ENCODE data around the gene PRM1.

DNA sequence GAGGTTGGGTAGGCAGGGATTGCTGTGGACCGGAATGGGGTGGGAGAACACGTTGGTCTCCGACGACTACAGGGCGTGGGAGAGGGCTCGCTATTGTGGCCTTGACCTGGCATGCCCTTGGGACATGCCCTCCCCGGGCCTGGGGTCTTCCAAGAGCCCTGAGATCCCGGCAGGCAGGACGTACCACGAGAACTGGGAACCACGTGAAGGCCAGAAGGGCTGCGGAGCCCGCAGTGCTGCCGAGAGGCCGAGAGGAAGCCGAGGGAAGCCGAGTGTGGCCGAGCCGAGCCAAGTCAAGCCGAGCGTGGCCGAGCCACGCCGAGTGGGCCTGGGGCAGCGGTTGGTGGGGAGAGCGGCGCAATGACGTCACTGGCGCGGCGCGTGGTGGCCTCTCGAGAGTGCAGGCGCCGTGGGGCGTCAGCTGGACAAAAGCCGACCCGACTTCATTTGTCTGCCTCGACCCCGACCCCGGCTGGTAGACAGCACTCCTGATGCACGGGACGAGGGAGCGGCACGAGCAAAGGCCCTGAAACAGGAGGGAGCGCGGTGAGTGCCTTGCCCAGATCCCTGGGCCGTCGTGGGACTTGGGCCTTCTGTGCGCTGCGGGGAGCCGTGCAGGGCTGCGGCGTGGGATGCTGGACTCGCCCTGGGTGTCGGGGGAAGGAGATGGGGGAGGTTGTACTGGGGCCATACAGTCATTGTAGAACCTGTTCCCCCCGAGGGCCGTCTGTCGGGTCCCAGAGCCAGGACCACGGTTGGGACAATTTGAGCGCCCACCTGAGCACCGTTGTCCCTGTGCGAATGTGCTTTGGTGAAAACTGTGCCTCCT is 31.7 kb downstream of the PRM1 start:
- TF ChIP-seq CTCF (conservative IDR thresholded peaks at IDR 0.05; ENCODE audit: low read depth, low read length) = no peak
- no peak for TF ChIP-seq POLR2A (IDR thresholded peaks at IDR 0.05; ENCODE audit: low read depth, low read length)
